ENCODE measurements around the gene MLXIP.

Gene MLXIP

GRCh38 chr12:122090759-122091515 is 12.4 kb downstream of the MLXIP start:
- no peak overlapping the region for H3K4me3 ChIP-seq
- peaks cover 6 to 91% (median 72%) of the 10 kb centered on the region in 4 donors for H3K4me1 ChIP-seq
- intact Hi-C loops (cut with DNase I; ENCODE audit: low total_unique reads), result no loop called here
- H3K27me3 ChIP-seq, result no peaks in the 10 kb centered on the region
- DNase-seq, result peak; percentile 67 to 77
- no peak for TF ChIP-seq CTCF (IDR thresholded peaks at IDR 0.05)
- H3K27ac ChIP-seq, result peak overlapping the region; percentile 66 to 79
- peaks cover 0 to 7% (median 3%) of the 10 kb centered on the region in 3 donors for H3K36me3 ChIP-seq
- no peaks in the 10 kb centered on the region for H3K9me3 ChIP-seq

GRCh38 chr12:122093098-122093883 is 14.7 kb downstream of the MLXIP start:
- Histone ChIP-seq H3K27me3 (no peaks in the 10 kb centered on the region), H3K4me3 (no peak overlapping the region), H3K9me3 (no peaks in the 10 kb centered on the region), H3K27ac (no peak overlapping the region), H3K36me3 (no peaks in the 10 kb centered on the region), H3K4me1 (peaks cover 1 to 91% (median 70%) of the 10 kb centered on the region in 4 donors)
- intact Hi-C loops (cut with DNase I; ENCODE audit: low total_unique reads), result no loop called here
- DNase-seq, result no peak
- TF ChIP-seq CTCF (IDR thresholded peaks at IDR 0.05), result no peak

DNA sequence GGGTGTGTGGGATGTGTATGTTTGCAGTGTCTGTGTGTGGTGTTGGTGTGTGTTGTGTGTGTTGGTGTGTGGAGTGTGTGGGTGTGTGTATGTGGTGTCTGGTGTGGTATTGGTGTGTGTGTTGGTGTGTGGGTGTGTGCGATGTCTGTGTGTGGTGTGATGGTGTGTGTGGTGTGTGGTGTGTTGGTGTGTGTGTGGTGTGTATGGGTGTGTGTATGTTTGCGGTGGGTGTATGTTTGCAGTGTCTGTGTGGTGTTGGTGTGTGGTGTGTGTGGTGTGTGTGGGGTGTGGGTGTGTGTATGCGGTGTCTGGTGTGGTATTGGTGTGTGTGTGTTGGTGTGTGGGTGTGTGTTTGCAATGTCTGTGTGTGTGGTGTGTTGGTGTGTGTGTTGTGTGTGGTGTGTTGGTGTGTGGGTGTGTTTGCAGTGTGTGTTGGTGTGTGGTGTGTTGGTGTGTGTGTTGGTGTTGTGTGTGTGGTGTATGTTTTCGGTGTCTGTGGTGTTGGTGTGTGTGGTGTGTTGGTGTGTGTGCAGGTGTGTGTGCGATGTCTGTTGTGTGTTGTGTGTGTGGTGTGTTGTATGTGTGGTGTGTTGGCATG is 15.7 kb downstream of the MLXIP start:
- Histone ChIP-seq H3K9me3 (no peaks in the 10 kb centered on the region), H3K4me3 (no peak overlapping the region), H3K27ac (peak overlapping the region in 1 of 2 donors; percentile 25), H3K4me1 (peaks cover 4 to 91% (median 69%) of the 10 kb centered on the region in 4 donors), H3K27me3 (no peaks in the 10 kb centered on the region), H3K36me3 (no peaks in the 10 kb centered on the region)
- no peak for TF ChIP-seq CTCF (IDR thresholded peaks at IDR 0.05)
- intact Hi-C loops (cut with DNase I; ENCODE audit: low total_unique reads), result no loop called here
- no peak for DNase-seq

GRCh38 chr12:122094735-122095631 is 16.4 kb downstream of the MLXIP start:
- no peak for DNase-seq
- H3K27me3 ChIP-seq, result no peaks in the 10 kb centered on the region
- TF ChIP-seq CTCF (IDR thresholded peaks at IDR 0.05), result no peak
- intact Hi-C loops (cut with DNase I; ENCODE audit: low total_unique reads), result no loop called here
- no peaks in the 10 kb centered on the region for H3K36me3 ChIP-seq
- no peak overlapping the region for H3K4me3 ChIP-seq
- H3K9me3 ChIP-seq, result no peaks in the 10 kb centered on the region
- H3K27ac ChIP-seq, result peak overlapping the region in 1 of 2 donors; percentile 25
- H3K4me1 ChIP-seq, result peaks cover 4 to 91% (median 68%) of the 10 kb centered on the region in 4 donors

DNA sequence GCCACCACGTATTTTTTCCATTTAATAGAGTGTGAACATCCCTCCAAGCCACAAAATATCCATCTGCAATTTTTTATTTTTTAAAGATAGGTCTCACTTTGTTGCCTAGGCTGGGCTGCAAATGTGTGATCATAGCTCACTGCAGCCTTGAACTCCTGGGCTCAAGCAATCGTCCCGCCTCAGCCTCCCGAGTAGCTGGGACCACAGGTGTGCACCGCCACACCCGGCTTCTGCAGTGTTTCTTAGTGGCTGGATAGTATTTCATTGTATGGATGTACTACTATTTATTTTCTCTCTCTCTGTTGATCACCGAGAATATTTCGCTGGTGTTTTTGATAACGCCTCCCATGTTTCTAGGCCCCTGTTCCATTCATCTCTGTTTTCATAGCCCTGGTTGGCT is 17.5 kb downstream of the MLXIP start:
- H3K4me3 ChIP-seq, result no peak overlapping the region

More for the DNA sequence above, 17.5 kb downstream of the MLXIP start:
- TF ChIP-seq CTCF (IDR thresholded peaks at IDR 0.05), result no peak
- Histone ChIP-seq H3K27ac (peak overlapping the region in 1 of 2 donors; percentile 76), H3K36me3 (no peaks in the 10 kb centered on the region), H3K27me3 (no peaks in the 10 kb centered on the region), H3K9me3 (no peaks in the 10 kb centered on the region), H3K4me1 (peaks cover 4 to 90% (median 59%) of the 10 kb centered on the region in 4 donors)
- no peak for DNase-seq
- intact Hi-C loops (cut with DNase I; ENCODE audit: low total_unique reads), result no loop called here
